Measurements from ENCODE around the gene CDHR2. TPM values are rescaled to one million over a fixed set of nuclear protein-coding genes. Genes with fewer than 3 reads are reported as not detected.

The CDHR2 gene
- total RNA-seq, 2 donors from 2014 or later = 1.3 TPM; not detected in 1

DNA sequence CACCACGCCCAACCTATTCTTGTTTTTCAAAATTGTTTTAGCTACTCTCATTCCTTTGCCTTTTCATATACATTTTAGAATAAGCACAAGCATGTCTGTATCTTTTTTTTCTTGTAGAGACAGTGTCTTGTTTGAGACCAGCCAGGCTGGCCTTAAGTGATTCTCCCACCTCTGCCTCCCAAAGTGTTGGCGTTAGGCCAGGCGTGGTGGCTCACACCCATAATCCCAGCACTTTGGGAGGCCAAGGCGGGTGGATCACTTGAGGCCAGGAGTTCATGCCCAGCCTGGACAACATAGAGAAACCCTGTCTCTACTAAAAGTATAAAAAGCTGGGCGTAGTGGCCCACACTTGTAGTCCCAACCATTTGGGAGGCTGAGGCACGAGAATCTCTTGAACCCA is 25.0 kb upstream of the CDHR2 start:
- intact Hi-C loops (cut with DNase I) = no loop called here
- Histone ChIP-seq H3K4me3 (no peak overlapping the region), H3K9me3 (no peaks in the 10 kb centered on the region), H3K4me1 (no peaks in the 10 kb centered on the region), H3K27me3 (no peaks in the 10 kb centered on the region), H3K36me3 (replicated peaks in 1 of 2; ENCODE audit: insufficient read depth in 1 of 2, low read depth in 2 of 2) (peaks cover 5 to 12% of the 10 kb centered on the region in 2 donors), H3K27ac (no peak overlapping the region)
- WGBS, 2 donors = 82 to 92% methylated on average over 6 of the region's 6 CpGs
- TF ChIP-seq, protein P1, sequence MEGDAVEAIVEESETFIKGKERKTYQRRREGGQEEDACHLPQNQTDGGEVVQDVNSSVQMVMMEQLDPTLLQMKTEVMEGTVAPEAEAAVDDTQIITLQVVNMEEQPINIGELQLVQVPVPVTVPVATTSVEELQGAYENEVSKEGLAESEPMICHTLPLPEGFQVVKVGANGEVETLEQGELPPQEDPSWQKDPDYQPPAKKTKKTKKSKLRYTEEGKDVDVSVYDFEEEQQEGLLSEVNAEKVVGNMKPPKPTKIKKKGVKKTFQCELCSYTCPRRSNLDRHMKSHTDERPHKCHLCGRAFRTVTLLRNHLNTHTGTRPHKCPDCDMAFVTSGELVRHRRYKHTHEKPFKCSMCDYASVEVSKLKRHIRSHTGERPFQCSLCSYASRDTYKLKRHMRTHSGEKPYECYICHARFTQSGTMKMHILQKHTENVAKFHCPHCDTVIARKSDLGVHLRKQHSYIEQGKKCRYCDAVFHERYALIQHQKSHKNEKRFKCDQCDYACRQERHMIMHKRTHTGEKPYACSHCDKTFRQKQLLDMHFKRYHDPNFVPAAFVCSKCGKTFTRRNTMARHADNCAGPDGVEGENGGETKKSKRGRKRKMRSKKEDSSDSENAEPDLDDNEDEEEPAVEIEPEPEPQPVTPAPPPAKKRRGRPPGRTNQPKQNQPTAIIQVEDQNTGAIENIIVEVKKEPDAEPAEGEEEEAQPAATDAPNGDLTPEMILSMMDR (IDR thresholded peaks at IDR 0.05) = no peak
- no peak for TF ChIP-seq POLR2A (IDR thresholded peaks at IDR 0.05)
- no peak for ATAC-seq
- no peak for DNase-seq

DNA sequence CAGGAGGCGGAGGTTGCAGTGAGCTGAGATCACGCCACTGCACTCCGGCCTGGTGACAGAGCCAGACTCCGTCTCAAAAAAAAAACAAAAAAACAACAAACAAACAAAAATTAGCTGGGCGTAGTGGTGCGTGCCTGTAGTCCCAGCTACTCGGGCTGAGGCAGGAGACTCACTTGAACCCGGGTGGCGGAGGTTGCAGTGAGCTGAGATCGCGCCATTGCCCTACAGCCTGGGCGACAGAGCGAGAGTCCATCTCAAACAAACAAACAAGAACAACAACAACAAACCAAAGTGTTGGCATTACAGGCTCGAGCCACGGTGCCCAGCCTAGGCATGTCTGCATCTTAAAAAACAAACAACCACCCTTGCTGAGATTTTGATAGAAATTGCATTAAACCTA is 24.2 kb upstream of the CDHR2 start:
- Histone ChIP-seq H3K9me3 (no peaks in the 10 kb centered on the region), H3K4me1 (no peaks in the 10 kb centered on the region), H3K36me3 (replicated peaks in 1 of 2; ENCODE audit: insufficient read depth in 1 of 2, low read depth in 2 of 2) (peaks cover 12 to 19% of the 10 kb centered on the region in 2 donors), H3K27ac (no peak overlapping the region), H3K27me3 (no peaks in the 10 kb centered on the region), H3K4me3 (no peak overlapping the region)
- DNase-seq = no peak
- ATAC-seq = no peak
- intact Hi-C loops (cut with DNase I) = no loop called here
- TF ChIP-seq, protein P1 (IDR thresholded peaks at IDR 0.05) = no peak
- no peak for TF ChIP-seq POLR2A (IDR thresholded peaks at IDR 0.05)
- WGBS, 2 donors = 87 to 93% methylated on average over 13 to 14 of the region's 15 CpGs

DNA sequence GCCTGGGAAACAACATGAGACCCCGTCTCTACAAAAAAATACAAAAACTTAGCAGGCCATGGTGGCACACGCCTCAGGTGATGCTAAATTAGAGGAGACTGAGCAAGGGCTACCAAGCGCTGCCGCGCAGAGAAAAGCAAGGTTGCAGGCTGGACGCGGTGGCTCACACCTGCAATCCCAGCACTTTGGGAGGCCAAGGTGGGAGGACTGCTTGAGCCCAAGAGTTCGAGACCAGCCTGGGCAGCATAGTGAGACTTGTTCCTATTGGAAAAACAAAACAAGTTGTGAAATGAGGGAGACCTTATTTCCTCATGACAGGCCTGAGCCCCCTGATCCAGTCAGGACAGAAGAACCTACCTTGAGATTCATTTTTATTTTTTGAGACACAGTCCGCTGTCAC is 23.5 kb upstream of the CDHR2 start:
- intact Hi-C loops (cut with DNase I) = no loop called here
- no peak for ATAC-seq
- 91 to 97% methylated on average over 8 to 9 of the region's 9 CpGs for WGBS, 2 donors

DNA sequence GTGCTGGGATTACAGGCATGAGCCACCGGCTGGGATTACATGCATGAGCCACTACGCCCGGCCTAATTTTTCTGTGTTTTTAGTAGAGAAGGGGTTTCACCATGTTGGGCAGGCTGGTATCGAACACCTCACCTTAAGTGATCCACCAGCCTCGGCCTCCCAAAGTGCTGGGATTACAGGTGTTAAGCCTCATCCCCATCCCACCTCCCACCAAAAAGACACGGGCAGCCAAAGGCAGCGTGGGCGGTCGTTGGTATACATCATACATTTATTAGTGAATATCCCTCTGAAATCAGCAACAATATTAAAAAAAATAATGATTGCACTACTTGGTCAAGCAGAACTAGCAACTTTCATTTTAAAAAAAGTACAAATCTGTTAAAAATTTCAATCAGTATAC is 22.7 kb upstream of the CDHR2 start:
- Histone ChIP-seq H3K4me3 (no peak overlapping the region), H3K36me3 (replicated peaks in 1 of 2; ENCODE audit: insufficient read depth in 1 of 2, low read depth in 2 of 2) (peaks cover 12 to 30% of the 10 kb centered on the region in 2 donors), H3K4me1 (peaks cover 3% of the 10 kb centered on the region), H3K27me3 (no peaks in the 10 kb centered on the region), H3K27ac (no peak overlapping the region), H3K9me3 (no peaks in the 10 kb centered on the region)
- TF ChIP-seq, protein P1 (IDR thresholded peaks at IDR 0.05) = no peak
- TF ChIP-seq POLR2A (IDR thresholded peaks at IDR 0.05) = no peak
- intact Hi-C loops (cut with DNase I) = no loop called here
- ATAC-seq (no peak), DNase-seq (no peak)
- 92 to 94% methylated on average over 9 of the region's 9 CpGs for WGBS, 2 donors

More for the DNA sequence above, 23.5 kb upstream of the CDHR2 start:
- no peak for TF ChIP-seq POLR2A (IDR thresholded peaks at IDR 0.05)
- Histone ChIP-seq H3K36me3 (replicated peaks in 1 of 2; ENCODE audit: insufficient read depth in 1 of 2, low read depth in 2 of 2) (peaks cover 12 to 23% of the 10 kb centered on the region in 2 donors), H3K27me3 (no peaks in the 10 kb centered on the region), H3K4me1 (no peaks in the 10 kb centered on the region), H3K9me3 (no peaks in the 10 kb centered on the region), H3K4me3 (no peak overlapping the region), H3K27ac (no peak overlapping the region)
- no peak for DNase-seq

DNA sequence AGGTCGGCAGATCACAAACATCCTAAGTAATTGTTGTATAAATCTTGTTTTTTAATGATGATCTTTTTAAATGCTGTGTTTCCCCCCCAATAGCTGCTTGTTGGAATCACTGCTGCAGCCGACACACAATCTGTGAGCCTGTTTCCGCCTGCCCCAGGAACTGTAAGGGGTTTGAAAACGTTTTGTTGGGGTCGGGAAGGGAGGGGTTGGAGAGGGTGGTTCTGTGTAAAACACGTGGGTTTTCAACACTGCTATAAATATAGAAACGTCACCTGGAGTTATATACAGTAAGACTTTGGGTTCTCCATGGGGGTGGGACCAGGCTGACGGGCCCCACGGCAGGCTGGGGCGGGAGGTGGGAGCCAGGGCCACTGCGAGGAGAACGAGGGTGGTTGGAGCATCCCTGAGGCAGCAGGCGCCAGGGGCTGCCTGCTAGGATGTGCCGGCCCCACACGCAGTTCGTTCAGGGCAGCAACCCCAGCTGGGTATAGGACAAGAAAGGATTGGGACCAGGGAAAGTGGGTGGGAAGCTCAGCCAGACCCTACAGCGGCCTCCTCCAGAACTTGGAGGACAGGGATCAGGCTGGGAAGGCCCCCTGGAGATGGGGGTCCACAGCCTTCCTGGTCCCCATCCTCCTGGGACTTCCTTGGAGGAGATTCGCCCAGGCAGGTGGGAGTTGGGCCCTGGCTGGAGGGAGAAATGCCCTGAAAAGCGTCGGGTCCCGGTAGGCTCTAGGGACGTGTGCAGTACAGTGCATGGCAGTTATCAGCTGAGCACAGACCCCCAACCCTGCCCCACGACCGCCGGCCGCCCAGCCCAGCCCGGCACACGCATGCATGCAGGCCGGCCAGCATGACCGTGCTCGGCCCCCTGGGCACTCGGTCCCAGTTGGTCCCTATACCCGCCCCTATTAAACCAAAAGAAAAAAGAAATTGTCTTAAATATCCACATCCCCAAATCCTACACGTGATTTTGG is 21.6 kb upstream of the CDHR2 start:
- Histone ChIP-seq H3K4me3 (no peak overlapping the region), H3K9me3 (no peaks in the 10 kb centered on the region), H3K27me3 (no peaks in the 10 kb centered on the region), H3K27ac (no peak overlapping the region), H3K4me1 (peaks cover 11% of the 10 kb centered on the region), H3K36me3 (replicated peaks in 1 of 2; ENCODE audit: insufficient read depth in 1 of 2, low read depth in 2 of 2) (peaks cover 12 to 33% of the 10 kb centered on the region in 2 donors)
- DNase-seq (no peak), ATAC-seq (no peak)
- WGBS, 2 donors = 86 to 87% methylated on average over 33 to 34 of the region's 34 CpGs
- TF ChIP-seq, protein P1 (IDR thresholded peaks at IDR 0.05) = no peak
- no peak for TF ChIP-seq POLR2A (IDR thresholded peaks at IDR 0.05)
- intact Hi-C loops (cut with DNase I) = no loop called here
